OCI-LY1 (cell line): ENCODE measurements around the gene MBNL1.

ENCODE experiments used
- CTCF ChIP-seq: fragments of 200-600 bp; sonication (generic), shearing (Covaris generic); IDR thresholded peaks from 2 replicates; pipeline ENCODE4 v1.5.1; 2017; ENCODE audit warnings: mild to moderate bottlenecking, antibody characterized with exemption, low read length, moderate library complexity, mixed read lengths
- EZH2 ChIP-seq: fragments of 200-600 bp; sonication (generic), shearing (Covaris generic); IDR thresholded peaks from 2 replicates; pipeline ENCODE4 v1.8.0; 2017; ENCODE audit warnings: borderline replicate concordance, mixed run types, mild to moderate bottlenecking, antibody characterized with exemption, low read length, moderate library complexity, mixed read lengths

GRCh38 chr3:152488449-152488848 is 219.7 kb downstream of the MBNL1 start:
- TF ChIP-seq CTCF (no peak), EZH2 (no peak)
